Measurements from ENCODE around the gene POFUT1. TPM values are rescaled to one million over a fixed set of nuclear protein-coding genes. Genes with fewer than 3 reads are reported as not detected.
A peak's percentile ranks its signal among the peaks of the same experiment; 100 is the strongest.

Gene POFUT1
- total and polyA plus RNA-seq, 9 of the 15 experiments (the other 6 are each of a cell fraction or from before 2014, with no cell fraction given) = 3.5 to 44.7 (median 23.5) TPM

- TF ChIP-seq NR2C2 (CRISPR knock-in tag; IDR thresholded peaks at IDR 0.05) = no peak
- TF ChIP-seq NR2C2 (tag; IDR thresholded peaks at IDR 0.05) = no peak
- TF ChIP-seq PREB (CRISPR knock-in tag; IDR thresholded peaks at IDR 0.05) = no peak
- TF ChIP-seq MAFK (IDR thresholded peaks at IDR 0.05; ENCODE audit: low read length) = 0 out of 2 replicates have a peak, but pooled peaks have one; percentile 17
- no peak for TF ChIP-seq MED1 (CRISPR knock-in tag; IDR thresholded peaks at IDR 0.05; ENCODE audit: borderline replicate concordance)
- peak; percentile 37; the same call in 1 of the 2 replicates for TF ChIP-seq ATF4 (CRISPR knock-in tag; IDR thresholded peaks at IDR 0.05)
- peak; percentile 93 for TF ChIP-seq NCOR1 (IDR thresholded peaks at IDR 0.05)
- TF ChIP-seq, protein P1, sequence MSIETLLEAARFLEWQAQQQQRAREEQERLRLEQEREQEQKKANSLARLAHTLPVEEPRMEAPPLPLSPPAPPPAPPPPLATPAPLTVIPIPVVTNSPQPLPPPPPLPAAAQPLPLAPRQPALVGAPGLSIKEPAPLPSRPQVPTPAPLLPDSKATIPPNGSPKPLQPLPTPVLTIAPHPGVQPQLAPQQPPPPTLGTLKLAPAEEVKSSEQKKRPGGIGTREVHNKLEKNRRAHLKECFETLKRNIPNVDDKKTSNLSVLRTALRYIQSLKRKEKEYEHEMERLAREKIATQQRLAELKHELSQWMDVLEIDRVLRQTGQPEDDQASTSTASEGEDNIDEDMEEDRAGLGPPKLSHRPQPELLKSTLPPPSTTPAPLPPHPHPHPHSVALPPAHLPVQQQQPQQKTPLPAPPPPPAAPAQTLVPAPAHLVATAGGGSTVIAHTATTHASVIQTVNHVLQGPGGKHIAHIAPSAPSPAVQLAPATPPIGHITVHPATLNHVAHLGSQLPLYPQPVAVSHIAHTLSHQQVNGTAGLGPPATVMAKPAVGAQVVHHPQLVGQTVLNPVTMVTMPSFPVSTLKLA (conservative IDR thresholded peaks at IDR 0.05) = peak in 1 of 2 experiments; percentile 65; a peak in 2 of 4 replicates
- no peak for TF ChIP-seq KLF13 (tag; IDR thresholded peaks at IDR 0.05; ENCODE audit: borderline replicate concordance, low read depth)
- TF ChIP-seq ZZZ3 (IDR thresholded peaks at IDR 0.05) = no peak
- no peak for TF ChIP-seq HLTF (IDR thresholded peaks at IDR 0.05)
- no peak; the same call in 1 of the 2 replicates for TF ChIP-seq REST (IDR thresholded peaks at IDR 0.05; ENCODE audit: borderline replicate concordance)
- TF ChIP-seq REST (CRISPR knock-in tag; IDR thresholded peaks at IDR 0.05; ENCODE audit: low read depth) = no peak
- TF ChIP-seq ATF7 (IDR thresholded peaks at IDR 0.05) = peak; percentile 88
Observed at GRCh38 chr20:32285621-32286371, 78.1 kb downstream of the POFUT1 start (continued).

Data from K562 (cell line).